ES-I3 (cell line): ENCODE results near the gene TBC1D20.

Source experiments
- H3K36me3 ChIP-seq: 2 replicates; pipeline ENCODE4 v1.6.1; 2013; ENCODE audit warnings: mild to moderate bottlenecking, low read length, control low read depth, moderate library complexity; ENCODE audit not compliant: insufficient read depth
- H3K4me1 ChIP-seq: 2 replicates; pipeline ENCODE4 v1.6.1; 2013; ENCODE audit warnings: mild to moderate bottlenecking, control low read depth, low read length; ENCODE audit not compliant: insufficient read depth
- H3K9ac ChIP-seq: 2 replicates; pipeline ENCODE4 v1.6.1; 2013; ENCODE audit warnings: low read depth, mild to moderate bottlenecking, low read length, moderate library complexity
- H3K9me3 ChIP-seq: 2 replicates; pipeline ENCODE4 v1.6.1; 2013; ENCODE audit warnings: mild to moderate bottlenecking, low read length, moderate library complexity; ENCODE audit not compliant: control insufficient read depth, insufficient read depth

The TBC1D20 gene

DNA sequence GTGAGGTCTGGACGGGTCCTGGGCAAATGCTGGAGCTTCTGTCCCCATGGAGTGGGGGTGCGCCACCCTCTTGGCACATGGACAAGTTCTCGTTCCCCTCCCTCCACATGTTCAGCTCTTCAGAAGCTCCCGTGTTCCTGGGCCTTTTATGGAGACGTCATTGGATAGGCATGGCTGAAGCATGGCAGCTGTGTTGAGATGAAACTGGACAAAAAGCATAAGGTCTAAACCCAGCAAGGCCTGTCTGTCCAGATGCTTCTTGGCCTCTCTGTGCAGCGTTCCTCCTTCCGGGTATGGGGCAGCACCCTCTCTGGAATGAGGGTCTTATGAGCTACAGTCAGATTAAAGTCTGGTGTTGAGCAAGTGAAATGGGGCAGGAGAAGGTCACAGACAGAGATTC lies 26.8 kb downstream of the TBC1D20 start:
- H3K9ac ChIP-seq: no peak overlapping the region
- no peaks in the 10 kb centered on the region for H3K9me3 ChIP-seq
- H3K4me1 ChIP-seq: peaks cover 4% of the 10 kb centered on the region; the same call in 1 of the 2 replicates
- H3K36me3 ChIP-seq: peaks cover 10% of the 10 kb centered on the region

DNA sequence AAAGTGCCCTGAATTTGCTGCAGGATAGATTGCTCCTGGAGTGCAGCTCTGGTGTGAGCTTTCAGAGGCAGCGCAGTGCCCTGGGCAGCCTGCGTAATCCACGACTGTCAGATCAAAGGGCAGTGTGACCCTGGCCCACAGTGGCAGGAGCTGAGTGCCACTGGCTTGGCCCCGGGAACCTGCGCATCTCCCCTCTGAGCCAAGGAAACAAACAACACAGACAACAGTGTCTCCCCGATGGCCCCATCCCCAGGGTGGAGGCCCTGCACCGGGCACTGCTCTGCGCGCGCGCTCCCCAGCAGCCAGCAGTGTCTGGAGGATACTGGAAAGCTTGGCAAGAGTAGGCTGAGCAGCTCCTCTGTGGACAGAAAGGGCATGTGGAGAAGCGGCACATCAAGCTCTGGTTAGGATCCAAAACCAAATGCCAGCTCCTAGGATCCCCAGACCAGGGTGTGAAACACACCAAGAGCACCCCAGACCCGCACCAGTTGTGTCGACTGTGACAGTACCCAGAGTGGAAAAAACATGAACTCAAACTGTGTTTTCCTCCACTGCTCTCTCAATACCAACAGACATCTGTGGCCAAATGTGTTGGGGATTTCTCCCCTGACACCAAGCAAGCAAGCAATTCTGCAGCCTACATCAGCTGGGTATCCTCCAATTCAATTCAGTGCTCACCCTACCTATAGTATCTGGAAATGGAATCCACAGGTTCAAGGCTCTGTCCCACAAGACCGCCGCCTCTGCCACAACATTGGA lies 27.5 kb downstream of the TBC1D20 start:
- H3K9me3 ChIP-seq: no peaks in the 10 kb centered on the region
- H3K9ac ChIP-seq: no peak overlapping the region; the same call in 1 of the 2 replicates
- H3K4me1 ChIP-seq: peaks cover 4% of the 10 kb centered on the region; the same call in 1 of the 2 replicates
- H3K36me3 ChIP-seq: peaks cover 4% of the 10 kb centered on the region

DNA sequence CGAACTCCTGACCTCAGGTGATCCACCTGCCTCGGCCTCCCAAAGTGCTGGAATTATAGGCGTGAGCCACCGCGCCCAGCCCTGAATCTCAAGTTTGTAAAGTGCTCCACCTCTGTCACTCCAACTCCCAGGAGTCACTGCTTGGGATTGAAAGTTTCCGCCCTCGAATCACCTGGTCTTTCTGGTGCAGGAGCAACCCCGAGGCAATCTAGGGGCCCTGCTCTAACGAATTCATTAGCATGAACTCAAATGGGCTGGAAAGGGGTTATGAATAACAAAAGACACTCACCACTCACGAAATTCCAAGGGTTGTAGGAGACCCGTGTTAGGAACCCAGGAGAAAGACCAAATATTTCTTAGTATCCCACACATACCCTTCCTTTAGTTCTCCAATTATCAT lies 28.1 kb downstream of the TBC1D20 start:
- peaks cover 4% of the 10 kb centered on the region; the same call in 1 of the 2 replicates for H3K4me1 ChIP-seq
- H3K36me3 ChIP-seq: peaks cover 4% of the 10 kb centered on the region
- H3K9ac ChIP-seq: no peak overlapping the region; the same call in 1 of the 2 replicates
- no peaks in the 10 kb centered on the region for H3K9me3 ChIP-seq

DNA sequence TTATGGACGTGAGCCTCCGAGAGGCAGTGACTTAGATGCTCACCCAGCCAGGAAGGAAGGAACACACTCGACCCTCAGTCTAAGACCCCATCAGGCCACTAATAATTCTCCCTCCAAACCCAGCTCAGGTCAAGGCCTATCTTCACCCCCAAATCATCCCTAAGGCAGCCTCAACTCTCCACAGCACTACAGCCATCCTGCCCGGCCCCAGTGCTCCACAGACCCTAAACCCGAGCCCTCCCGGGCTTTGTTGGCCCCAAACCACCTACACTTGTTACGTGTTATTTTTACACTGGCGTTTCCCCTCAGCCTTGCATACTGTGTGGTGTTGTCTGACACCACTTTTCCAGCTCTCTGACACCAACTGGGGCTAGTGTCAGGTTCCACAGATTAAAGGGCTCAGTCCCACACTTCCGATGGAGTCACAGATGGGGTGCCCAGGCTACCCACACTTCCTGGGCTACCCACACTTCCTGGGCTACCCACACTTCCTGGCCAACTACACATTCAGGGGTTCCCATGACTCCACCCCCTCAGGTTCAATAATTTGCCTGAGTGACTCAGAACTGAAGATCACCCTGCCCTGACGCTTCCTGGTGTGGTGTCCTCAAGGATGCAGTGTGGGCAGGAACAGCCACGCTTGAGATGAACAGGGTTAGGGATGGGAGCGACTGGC lies 28.9 kb downstream of the TBC1D20 start:
- Histone ChIP-seq H3K9ac (no peak overlapping the region), H3K36me3 (peaks cover 4% of the 10 kb centered on the region), H3K4me1 (peaks cover 4% of the 10 kb centered on the region; the same call in 1 of the 2 replicates), H3K9me3 (no peaks in the 10 kb centered on the region)

DNA sequence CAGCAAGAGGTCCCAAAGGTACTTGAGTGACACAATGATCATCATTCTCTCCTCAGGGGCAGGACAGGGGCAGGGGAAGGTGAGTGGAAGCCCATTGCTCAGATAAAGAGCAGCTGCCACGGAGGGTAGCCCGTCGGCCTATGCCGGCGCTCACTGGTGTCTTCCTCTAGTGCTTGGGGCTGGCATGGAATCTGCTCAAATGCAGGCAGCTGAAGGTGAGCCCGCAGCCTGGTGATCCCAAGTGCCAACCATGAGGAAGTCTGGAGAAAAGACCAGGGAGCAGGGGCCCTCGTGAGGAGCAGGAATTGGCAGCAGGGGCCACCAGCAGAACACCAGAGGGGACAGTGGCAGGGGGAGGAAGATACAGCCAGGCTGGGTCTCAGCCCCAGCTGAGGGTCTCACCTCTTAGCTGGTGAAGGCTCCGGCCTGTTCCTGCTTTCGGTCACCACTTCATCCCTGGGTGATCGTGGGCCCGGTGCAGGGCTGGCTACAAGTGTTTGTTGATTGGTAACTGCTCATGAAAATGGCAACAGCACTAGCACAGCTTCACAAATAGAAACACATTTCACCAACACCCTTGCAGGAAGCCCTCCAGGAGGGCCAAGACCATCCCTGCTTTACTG lies 29.5 kb downstream of the TBC1D20 start:
- Histone ChIP-seq H3K9ac (no peak overlapping the region), H3K36me3 (peaks cover 4% of the 10 kb centered on the region), H3K4me1 (peaks cover 4% of the 10 kb centered on the region; the same call in 1 of the 2 replicates), H3K9me3 (no peaks in the 10 kb centered on the region)

DNA sequence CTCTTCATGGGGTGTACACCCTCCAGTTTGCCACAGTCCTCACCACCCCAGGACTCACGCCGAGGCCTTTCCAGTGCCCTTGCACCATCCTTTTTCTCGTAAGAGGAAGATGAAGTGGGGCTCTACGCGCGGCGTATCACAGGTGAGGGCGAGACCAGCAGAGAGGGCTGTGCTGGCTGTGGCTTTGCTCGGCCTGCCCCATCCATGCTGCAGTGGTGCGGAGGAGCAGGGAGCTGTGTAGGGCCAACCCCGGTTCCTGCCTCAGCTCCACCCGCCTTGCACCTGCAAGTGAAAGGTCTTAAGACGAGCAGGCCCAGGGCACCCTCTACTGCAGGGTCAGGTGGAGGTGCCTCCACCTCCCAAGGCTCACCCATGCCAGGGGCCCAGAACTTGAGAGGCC lies 30.1 kb downstream of the TBC1D20 start:
- Histone ChIP-seq H3K9me3 (no peaks in the 10 kb centered on the region), H3K36me3 (peaks cover 1% of the 10 kb centered on the region), H3K4me1 (peaks cover 4% of the 10 kb centered on the region; the same call in 1 of the 2 replicates), H3K9ac (no peak overlapping the region)

DNA sequence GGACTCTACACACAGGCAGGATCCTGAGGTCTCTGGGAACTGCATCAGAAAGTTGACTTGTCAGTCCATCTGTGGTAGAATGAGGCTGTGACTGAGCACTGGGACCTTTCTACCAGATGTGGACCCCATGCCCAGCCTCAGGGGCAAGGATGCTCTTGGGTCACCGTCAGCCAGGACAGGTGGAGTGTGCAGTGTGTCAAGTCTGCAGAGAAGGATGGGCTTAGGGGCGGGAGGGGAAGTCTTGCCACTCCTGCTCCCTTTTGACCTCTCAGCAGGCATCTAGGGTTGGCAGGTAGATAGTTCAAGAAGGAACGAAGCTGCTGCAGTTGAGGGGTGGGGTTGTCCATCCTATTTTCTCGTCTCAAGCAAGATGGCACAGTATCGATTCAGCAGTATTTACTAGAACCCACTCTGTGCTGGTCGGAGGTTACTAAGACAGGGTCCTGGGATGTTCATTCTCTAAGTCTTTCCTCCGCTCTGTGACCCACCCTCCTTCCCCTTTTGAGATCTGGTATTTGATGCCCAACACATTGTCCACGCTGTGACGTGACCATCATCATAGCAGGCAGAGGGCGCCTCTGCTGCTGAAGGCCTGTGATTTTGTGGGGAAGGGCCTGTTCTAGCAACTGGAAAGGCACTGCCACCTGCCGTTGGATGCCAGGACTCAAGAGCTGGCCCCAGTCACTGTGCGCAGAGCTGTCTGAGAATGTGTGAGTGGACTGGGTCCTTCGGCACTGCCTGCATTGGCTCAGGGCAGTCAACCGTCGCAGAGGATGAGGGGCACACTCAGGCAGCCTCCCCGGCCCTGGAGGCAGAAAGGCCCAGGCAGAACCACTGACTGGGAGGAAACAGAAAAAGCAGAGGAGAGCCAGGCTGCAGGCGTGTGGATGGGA lies 31.1 kb downstream of the TBC1D20 start:
- Histone ChIP-seq H3K4me1 (peaks cover 4% of the 10 kb centered on the region; the same call in 1 of the 2 replicates), H3K9ac (no peak overlapping the region), H3K36me3 (no peaks in the 10 kb centered on the region; the same call in none of the 2 replicates), H3K9me3 (no peaks in the 10 kb centered on the region)

DNA sequence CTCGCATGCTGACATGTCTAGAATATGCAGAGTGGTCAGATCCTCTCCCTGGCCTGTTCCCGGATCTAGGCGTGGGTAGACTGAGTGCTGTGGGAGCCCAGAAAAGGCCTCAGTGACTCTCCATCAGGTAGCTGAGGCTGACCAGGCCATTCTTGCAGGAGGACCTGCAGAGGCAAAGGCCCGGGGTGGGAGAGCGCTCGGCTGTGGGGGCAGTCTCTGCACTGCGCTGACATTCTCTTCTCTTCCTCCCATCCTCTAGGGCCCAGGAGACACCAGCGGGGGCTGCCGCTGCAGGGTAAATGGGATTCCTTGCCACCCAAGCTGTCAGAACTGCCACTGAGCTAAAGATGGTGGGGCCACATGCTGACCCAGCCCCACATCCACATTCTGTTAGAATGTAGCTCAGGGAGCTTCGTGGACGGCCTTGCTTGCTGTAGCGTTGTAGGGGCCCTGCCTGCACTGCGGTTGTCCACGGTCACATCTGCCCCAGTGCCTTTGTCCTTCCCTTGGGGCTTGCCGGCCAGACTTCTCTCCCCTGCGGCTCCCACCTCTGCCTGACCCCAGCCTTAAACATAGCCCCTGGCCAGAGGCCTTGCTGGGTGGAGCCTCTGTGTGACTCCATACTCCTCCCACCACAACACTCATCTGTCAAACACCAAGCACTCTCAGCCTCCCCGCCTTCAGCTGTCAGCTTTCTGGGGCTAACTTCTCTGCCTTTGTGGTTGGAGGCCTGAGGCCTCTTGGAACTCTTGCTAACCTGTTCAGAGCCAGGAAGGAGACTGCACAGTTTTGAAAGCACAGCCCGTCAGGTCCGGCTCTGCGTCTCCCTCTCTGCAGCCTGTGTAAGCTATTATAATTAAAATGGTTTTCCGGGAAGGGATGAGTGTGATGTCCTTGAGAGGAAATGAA lies 32.0 kb downstream of the TBC1D20 start:
- Histone ChIP-seq H3K4me1 (peaks cover 4% of the 10 kb centered on the region; the same call in 1 of the 2 replicates), H3K9ac (no peak overlapping the region), H3K9me3 (no peaks in the 10 kb centered on the region), H3K36me3 (no peaks in the 10 kb centered on the region; the same call in none of the 2 replicates)

DNA sequence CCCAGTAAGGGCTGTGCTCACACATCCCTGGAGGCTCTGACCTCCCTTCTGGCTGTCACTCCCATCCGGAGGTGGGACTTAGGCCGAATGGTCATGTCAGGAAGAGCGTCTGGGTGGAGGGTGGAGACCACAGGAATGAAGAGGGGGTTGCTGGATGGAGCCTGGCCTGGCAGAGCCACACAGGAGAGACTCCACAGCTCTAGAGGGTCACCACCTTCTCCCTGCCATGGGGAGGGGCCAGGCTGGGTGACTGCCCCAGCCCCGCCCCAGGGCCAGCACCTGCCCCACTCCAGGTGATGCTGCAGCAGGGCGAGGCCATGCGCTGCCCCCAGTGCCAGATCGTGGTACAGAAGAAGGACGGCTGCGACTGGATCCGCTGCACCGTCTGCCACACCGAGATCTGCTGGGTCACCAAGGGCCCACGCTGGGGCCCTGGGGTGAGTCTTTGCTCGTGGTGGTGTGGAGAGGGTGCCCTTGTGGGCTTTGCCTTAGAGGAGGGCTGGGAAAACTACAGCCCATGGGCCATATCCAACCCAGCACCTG lies 33.6 kb downstream of the TBC1D20 start:
- no peaks in the 10 kb centered on the region; the same call in none of the 2 replicates for H3K36me3 ChIP-seq

DNA sequence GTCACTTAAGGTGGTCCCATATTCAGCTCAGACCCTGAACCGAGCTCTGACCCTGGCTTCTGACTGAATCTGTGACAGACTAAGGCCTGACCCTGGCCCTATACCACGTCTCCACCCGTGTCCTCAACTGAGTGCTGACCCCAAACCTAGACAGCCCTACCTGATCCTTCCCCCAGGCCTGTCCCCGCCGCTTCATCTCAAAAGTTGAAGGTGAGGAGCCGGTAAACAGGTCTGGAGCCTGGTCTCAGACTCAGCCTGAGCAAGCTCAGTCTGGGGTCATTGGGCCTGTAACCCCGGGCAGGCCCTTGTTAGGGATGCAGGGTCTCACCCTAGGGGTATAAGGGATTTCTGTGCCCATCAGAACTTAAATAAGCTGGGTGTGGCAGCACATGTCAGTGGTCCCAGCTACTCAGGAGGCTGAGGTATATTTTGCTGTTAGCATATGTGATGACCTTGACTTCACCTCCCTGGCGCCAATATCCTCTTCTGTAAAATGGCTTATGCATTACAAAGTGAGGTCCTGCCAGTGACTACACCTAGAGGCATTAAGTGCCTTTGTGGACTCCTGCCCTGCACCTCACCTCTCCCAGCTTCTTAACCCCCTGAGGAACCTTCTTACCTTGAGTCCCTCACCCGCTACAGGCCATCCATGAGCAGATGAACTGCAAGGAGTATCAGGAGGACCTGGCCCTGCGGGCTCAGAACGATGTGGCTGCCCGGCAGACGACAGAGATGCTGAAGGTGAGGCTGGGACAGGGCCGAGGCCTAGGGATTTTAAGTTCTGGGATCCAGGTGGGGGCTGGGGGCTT lies 34.3 kb downstream of the TBC1D20 start:
- no peak overlapping the region for H3K9ac ChIP-seq
- no peaks in the 10 kb centered on the region for H3K9me3 ChIP-seq
- H3K36me3 ChIP-seq: no peaks in the 10 kb centered on the region; the same call in none of the 2 replicates
- no peaks in the 10 kb centered on the region for H3K4me1 ChIP-seq

More for the DNA sequence above, 33.6 kb downstream of the TBC1D20 start:
- Histone ChIP-seq H3K4me1 (no peaks in the 10 kb centered on the region), H3K9me3 (no peaks in the 10 kb centered on the region), H3K9ac (no peak overlapping the region)

DNA sequence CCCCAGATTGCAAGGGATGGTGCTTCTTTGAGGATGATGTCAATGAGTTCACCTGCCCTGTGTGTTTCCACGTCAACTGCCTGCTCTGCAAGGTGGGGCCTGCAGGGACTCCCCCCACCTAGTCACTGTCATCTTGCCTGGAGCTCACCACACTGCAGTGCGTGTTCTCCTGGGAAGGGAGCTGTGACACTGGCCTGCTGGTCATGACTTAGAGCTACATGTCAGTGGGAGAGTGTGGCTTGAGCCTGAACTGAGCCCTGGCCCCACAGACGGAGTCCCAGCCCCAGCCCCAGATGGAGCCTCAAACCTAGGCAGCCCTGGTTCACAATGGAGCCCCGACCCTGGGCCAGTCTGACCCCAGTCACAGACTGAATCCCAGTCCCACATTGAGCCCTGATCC lies 34.9 kb downstream of the TBC1D20 start:
- no peaks in the 10 kb centered on the region; the same call in none of the 2 replicates for H3K36me3 ChIP-seq
- no peaks in the 10 kb centered on the region for H3K4me1 ChIP-seq
- no peaks in the 10 kb centered on the region for H3K9me3 ChIP-seq
- no peak overlapping the region for H3K9ac ChIP-seq

DNA sequence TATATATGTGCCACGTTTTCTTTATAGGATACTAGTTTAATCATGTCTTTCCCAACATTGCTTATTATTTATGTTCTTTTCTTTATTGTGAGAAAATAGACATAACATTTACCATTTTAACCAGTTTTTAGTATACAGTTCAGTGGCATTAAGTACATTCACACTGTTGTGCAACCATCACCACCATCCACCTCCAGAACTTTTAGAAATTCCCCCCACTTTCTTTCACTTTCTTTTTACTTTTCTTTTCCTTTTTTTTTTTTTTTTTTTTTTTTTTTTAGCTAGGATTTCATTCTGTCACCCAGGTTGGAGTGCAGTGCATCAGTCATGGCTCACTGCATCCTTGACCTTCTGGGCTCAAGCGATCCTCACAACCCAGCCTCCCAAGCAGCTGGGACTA lies 35.8 kb downstream of the TBC1D20 start:
- peaks cover 3% of the 10 kb centered on the region for H3K36me3 ChIP-seq
- no peaks in the 10 kb centered on the region for H3K4me1 ChIP-seq
- H3K9me3 ChIP-seq: no peaks in the 10 kb centered on the region
- no peak overlapping the region for H3K9ac ChIP-seq
